WTC11 (cell line): ENCODE measurements around the gene LMTK2.

Experiments
- CTCF ChIP-seq: fragments of 200-600 bp; IDR thresholded peaks from 2 replicates; pipeline ENCODE4 v1.8.0; 2022; ENCODE audit warnings: antibody characterized with exemption
- ETV6 ChIP-seq: sonication (generic); formaldehyde crosslinking; IDR thresholded peaks from 2 replicates; pipeline ENCODE4 v1.8.1; 2022; ENCODE audit warnings: mild to moderate bottlenecking, missing genetic modification reagents
- JUN ChIP-seq: sonication (generic); formaldehyde crosslinking; IDR thresholded peaks from 2 replicates; pipeline ENCODE4 v1.8.0; 2023; ENCODE audit warnings: mild to moderate bottlenecking, missing genetic modification reagents
- MAX ChIP-seq: sonication (generic); formaldehyde crosslinking; IDR thresholded peaks from 2 replicates; pipeline ENCODE4 v1.8.0; 2022; ENCODE audit warnings: mild to moderate bottlenecking, missing genetic modification reagents
- NR1H2 ChIP-seq: sonication (generic); formaldehyde crosslinking; IDR thresholded peaks from 2 replicates; pipeline ENCODE4 v1.9.0; 2021; ENCODE audit warnings: mild to moderate bottlenecking, moderate library complexity, missing genetic modification reagents
- TEAD4 ChIP-seq: sonication (generic); formaldehyde crosslinking; IDR thresholded peaks from 2 replicates; pipeline ENCODE4 v1.8.0; 2022; ENCODE audit warnings: mild to moderate bottlenecking, missing genetic modification reagents
- ZNF121 ChIP-seq: sonication (generic); formaldehyde crosslinking; IDR thresholded peaks from 2 replicates; pipeline ENCODE4 v1.8.0; 2023; ENCODE audit warnings: missing genetic modification reagents
- TF ChIP-seq, protein P1 (sequence below): fragments of 250-450 bp; sonication (Bioruptor Pico); IDR thresholded peaks from 2 replicates; pipeline ENCODE4 v1.9.0; 2021; ENCODE audit warnings: moderate library complexity, mild to moderate bottlenecking, inconsistent platforms, borderline replicate concordance

- TF ChIP-seq JUN (CRISPR knock-in tag) (no peak), CTCF (no peak), MAX (CRISPR knock-in tag) (no peak), ZNF121 (CRISPR knock-in tag) (no peak), TEAD4 (no peak), ETV6 (CRISPR knock-in tag) (no peak), NR1H2 (CRISPR knock-in tag) (no peak)
- TF ChIP-seq, protein P1, sequence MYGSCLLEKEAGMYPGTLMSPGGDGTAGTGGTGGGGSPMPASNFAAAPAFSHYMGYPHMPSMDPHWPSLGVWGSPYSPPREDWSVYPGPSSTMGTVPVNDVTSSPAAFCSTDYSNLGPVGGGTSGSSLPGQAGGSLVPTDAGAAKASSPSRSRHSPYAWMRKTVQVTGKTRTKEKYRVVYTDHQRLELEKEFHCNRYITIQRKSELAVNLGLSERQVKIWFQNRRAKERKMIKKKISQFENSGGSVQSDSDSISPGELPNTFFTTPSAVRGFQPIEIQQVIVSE (CRISPR knock-in tag), result no peak
These were observed 10.2 kb downstream of the LMTK2 start for GRCh38 chr7:98116656-98117461.
